Pancreas (tissue), 10 donors: ENCODE measurements around the gene GDF7. TPM values are rescaled to one million over a fixed set of nuclear protein-coding genes. Genes with fewer than 3 reads are reported as not detected.

Experiments
- ATAC-seq, 4 donors: fragments of 200-7000 bp; cut with Tn5 transposase; one replicate each; pipeline versions ENCODE4 v1.8.0 to v1.9.1; 2020; ENCODE audit warnings: mild to moderate bottlenecking in 4 of 4, moderate library complexity in 4 of 4
- DNase-seq, 6 donors: peaks; one replicate each; pipeline ENCODE4 v3.0.0-alpha.2; 2020
- FAIRE-seq: peaks from 2 replicates; lab custom pipeline; 2012; peaks lifted over from hg19 to GRCh38; lab: Jason Lieb, UNC
- H3K27ac ChIP-seq, 4 donors: fragments of 200-600 bp; sonication (generic); 1 replicate in 3 of 4; 2 replicates in 1 of 4; pipeline versions ENCODE4 v1.5.0 to v1.8.0; 2020
- H3K27me3 ChIP-seq, 4 donors: fragments of 200-600 bp; one replicate each; pipeline ENCODE4 v1.8.0; 2021
- H3K36me3 ChIP-seq, 3 donors: fragments of 200-600 bp; sonication (generic) in 1 of 3; one replicate each; pipeline versions ENCODE4 v1.5.0 to v1.8.0; 2020 to 2021
- H3K4me1 ChIP-seq, 3 donors: fragments of 200-600 bp; one replicate each; pipeline ENCODE4 v1.8.0; 2021
- H3K4me3 ChIP-seq, 4 donors: fragments of 200-600 bp; sonication (generic) in 2 of 4; one replicate each; pipeline versions ENCODE4 v1.5.0 to v1.8.0; 2020 to 2021
- H3K9me3 ChIP-seq, 4 donors: fragments of 200-600 bp; one replicate each; pipeline ENCODE4 v1.8.0; 2021
- CTCF ChIP-seq, 4 donors: fragments of 200-600 bp; sonication (generic) in 3 of 4; IDR thresholded peaks; one replicate each; pipeline versions ENCODE4 v1.5.0 to v1.8.0; 2021; ENCODE audit warnings: antibody characterized with exemption in 4 of 4
- WGBS, 2 donors: extraction: QIAGEN DNeasy Blood & Tissue Kit; methylation state at CpG; one replicate each; pipeline ENCODE4 v1.1.7; 2013; 5-methylcytosine and 5-hydroxymethylcytosine counted together
- intact Hi-C, 3 donors: fragments of 100-400 bp; cut with DNase I; formaldehyde crosslinking; loops; one replicate each; pipeline versions ENCODE4 v1.11.1 to v1.14.2; 2022
- polyA plus RNA-seq, 2 donors: library from polyadenylated mRNA; stranded (reverse); fragments of 200-250 nt; gene quantifications; one replicate each; pipeline ENCODE4 v1.2.3, GENCODE V29; 2013
- total RNA-seq, 6 donors: library from RNA; stranded (reverse); fragmentation: NEBNext Ultra II Directional in 4 of 6; extraction: Animal tissue kit (Norgen Biotek cat#: 25700) in 4 of 6; gene quantifications; one replicate each; pipeline versions ENCODE4 v1.2.1 to v1.2.4, GENCODE V29; 2021 to 2023
- donor health status: healthy with polysubstance abuse.
- donor health status: DM: no; HTN: no; CAD: no; lungs with moderate emphysema.
- donor health status: DM: no; HTN: no; CAD: no.
- donor health status: control.
- donor health status: control.
- donor health status: Bipolar disorder and iron deficiency.
- donor health status: DM: yes; HTN: yes; CAD: no.
- donor health status: DM: no; HTN: no; CAD: no.
- donor health status: DM: no; HTN: no; CAD: no.
- donor health status: DM: yes; HTN: yes; CAD: no.

Gene GDF7
- total and polyA plus RNA-seq, 8 donors, result 0.16 to 0.98 (median 0.73) TPM

DNA sequence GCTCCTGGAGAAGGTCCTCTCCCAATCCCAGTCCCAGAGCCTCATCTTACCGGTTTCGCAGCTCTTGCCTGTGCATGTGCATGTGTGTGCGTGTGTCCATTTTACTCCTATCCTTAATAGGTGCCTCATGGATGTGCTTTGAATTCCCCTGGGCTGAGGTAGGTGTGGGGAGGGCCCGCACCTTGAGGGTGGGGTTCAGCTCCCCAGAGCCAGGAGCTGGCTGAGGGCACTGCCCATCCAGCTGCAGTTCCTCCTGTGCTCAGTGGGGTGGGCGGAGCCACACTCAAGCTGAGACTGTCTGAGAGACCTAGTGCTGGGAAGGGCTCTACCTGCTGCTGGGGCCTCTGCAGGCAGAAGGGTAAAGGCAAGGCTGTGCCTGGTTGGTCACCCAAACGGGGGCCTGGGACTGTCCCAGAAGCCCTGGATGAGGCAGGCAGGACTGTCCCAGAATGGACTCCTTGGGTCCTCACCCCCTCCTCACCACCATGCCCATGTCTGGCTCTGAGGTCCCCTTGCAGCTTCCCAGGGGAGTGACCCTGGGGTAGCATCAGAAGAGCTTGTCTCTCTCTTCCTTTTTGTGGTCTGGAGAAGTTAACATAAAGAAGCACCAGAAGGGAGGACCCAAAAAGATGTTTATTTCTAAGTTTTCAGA is 8.9 kb downstream of the GDF7 start:
- no peaks in the 10 kb centered on the region for H3K9me3 ChIP-seq
- intact Hi-C loops, result no loop called here
- peaks cover 0 to 16% (median 1%) of the 10 kb centered on the region in 4 donors for H3K27me3 ChIP-seq
- ATAC-seq (peak; percentile 65 to 85 (median 77)), FAIRE-seq (no peak), DNase-seq (peak in 3 of 6 donors; percentile 64 to 73 (median 65))
- H3K27ac ChIP-seq, result peak overlapping the region in 1 of 4 donors; percentile 10
- H3K4me1 ChIP-seq, result peaks cover 0 to 3% (median 0%) of the 10 kb centered on the region in 3 donors
- TF ChIP-seq CTCF (IDR thresholded peaks at IDR 0.05), result no peak
- WGBS, 2 donors, result 50 to 64% methylated on average over 6 of the region's 6 CpGs
- H3K36me3 ChIP-seq, result no peaks in the 10 kb centered on the region
- no peak overlapping the region for H3K4me3 ChIP-seq

GRCh38 chr2:20676353-20677215 is 9.6 kb downstream of the GDF7 start:
- Histone ChIP-seq H3K36me3 (no peaks in the 10 kb centered on the region), H3K27me3 (peaks cover 0 to 9% (median 0%) of the 10 kb centered on the region in 4 donors), H3K4me1 (peaks cover 0 to 3% (median 0%) of the 10 kb centered on the region in 3 donors), H3K9me3 (no peaks in the 10 kb centered on the region), H3K27ac (no peak overlapping the region), H3K4me3 (no peak overlapping the region)
- ATAC-seq, result peak; percentile 82 to 87 (median 84)
- intact Hi-C loops, result no loop called here
- no peak for DNase-seq
- no peak for TF ChIP-seq CTCF (IDR thresholded peaks at IDR 0.05)
- FAIRE-seq, result no peak
- WGBS, 2 donors, result 74 to 80% methylated on average over 12 of the region's 12 CpGs

- intact Hi-C loops, result no loop called here
- H3K4me3 ChIP-seq, result no peak overlapping the region
- peaks cover 0 to 3% (median 0%) of the 10 kb centered on the region in 3 donors for H3K4me1 ChIP-seq
- DNase-seq (no peak), FAIRE-seq (no peak), ATAC-seq (no peak)
- H3K27ac ChIP-seq, result no peak overlapping the region
- H3K9me3 ChIP-seq, result no peaks in the 10 kb centered on the region
- H3K36me3 ChIP-seq, result no peaks in the 10 kb centered on the region
- 80 to 83% methylated on average over 15 of the region's 15 CpGs for WGBS, 2 donors
- peaks cover 0 to 7% (median 0%) of the 10 kb centered on the region in 4 donors for H3K27me3 ChIP-seq
- TF ChIP-seq CTCF (IDR thresholded peaks at IDR 0.05), result no peak
Measured at GRCh38 chr2:20677301-20678085, 10.5 kb downstream of the GDF7 start.

DNA sequence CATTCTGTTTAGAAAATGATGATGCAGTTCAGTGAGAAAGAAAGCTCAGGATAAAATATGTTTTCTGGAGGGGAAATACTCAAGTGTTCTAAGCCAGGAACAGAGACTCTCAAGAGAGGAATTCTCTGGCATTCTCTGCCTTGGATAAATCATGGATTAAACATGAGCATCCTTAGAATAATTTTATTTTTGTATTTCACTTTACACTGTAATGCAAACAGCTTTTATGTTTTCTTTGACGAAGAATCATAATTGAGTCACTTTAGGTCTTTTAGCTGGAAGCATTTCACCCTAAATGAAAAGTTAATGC is 11.1 kb downstream of the GDF7 start:
- ATAC-seq (no peak), DNase-seq (no peak), FAIRE-seq (no peak)
- peaks cover 0 to 5% (median 0%) of the 10 kb centered on the region in 4 donors for H3K27me3 ChIP-seq
- H3K9me3 ChIP-seq, result no peaks in the 10 kb centered on the region
- H3K4me3 ChIP-seq, result no peak overlapping the region
- WGBS, 2 donors, result 84 to 93% methylated on average over 1 of the region's 1 CpG
- peaks cover 0 to 3% (median 0%) of the 10 kb centered on the region in 3 donors for H3K4me1 ChIP-seq
- no peaks in the 10 kb centered on the region for H3K36me3 ChIP-seq
- no peak overlapping the region for H3K27ac ChIP-seq
- intact Hi-C loops, result no loop called here
- TF ChIP-seq CTCF (IDR thresholded peaks at IDR 0.05), result no peak
